ENCODE data around the gene PDILT.

PDILT gene

GRCh38 chr16:20388854-20389253, 15.7 kb downstream of the PDILT start:
- H3K9ac ChIP-seq (ENCODE audit: low read depth in 1 of 2, low read length in 2 of 2): no peak overlapping the region
- H3K27ac ChIP-seq (ENCODE audit: low read depth in 2 of 2, low read length in 2 of 2): no peak overlapping the region
- H3K27me3 ChIP-seq (ENCODE audit: control insufficient read depth in 2 of 2, insufficient read depth in 2 of 2, low read length in 2 of 2): no peaks in the 10 kb centered on the region
- H3K9me3 ChIP-seq (ENCODE audit: control insufficient read depth in 2 of 2, low read length in 2 of 2): no peaks in the 10 kb centered on the region
- H3K4me1 ChIP-seq (ENCODE audit: control insufficient read depth in 2 of 2, insufficient read depth in 2 of 2, low read length in 2 of 2): peaks cover 0 to 2% of the 10 kb centered on the region in 2 donors
- H3K36me3 ChIP-seq (ENCODE audit: control insufficient read depth in 2 of 2, insufficient read depth in 2 of 2, low read length in 2 of 2): no peaks in the 10 kb centered on the region
- H3K4me3 ChIP-seq (ENCODE audit: low read length in 2 of 2): no peak overlapping the region

GRCh38 chr16:20387978-20388377, 16.6 kb downstream of the PDILT start:
- no peak overlapping the region for H3K27ac ChIP-seq (ENCODE audit: low read depth in 2 of 2, low read length in 2 of 2)
- no peak overlapping the region for H3K4me3 ChIP-seq (ENCODE audit: low read length in 2 of 2)
- H3K9me3 ChIP-seq (ENCODE audit: control insufficient read depth in 2 of 2, low read length in 2 of 2): no peaks in the 10 kb centered on the region
- no peaks in the 10 kb centered on the region for H3K27me3 ChIP-seq (ENCODE audit: control insufficient read depth in 2 of 2, insufficient read depth in 2 of 2, low read length in 2 of 2)
- H3K4me1 ChIP-seq (ENCODE audit: control insufficient read depth in 2 of 2, insufficient read depth in 2 of 2, low read length in 2 of 2): no peaks in the 10 kb centered on the region
- H3K9ac ChIP-seq (ENCODE audit: low read depth in 1 of 2, low read length in 2 of 2): no peak overlapping the region
- H3K36me3 ChIP-seq (ENCODE audit: control insufficient read depth in 2 of 2, insufficient read depth in 2 of 2, low read length in 2 of 2): no peaks in the 10 kb centered on the region

DNA sequence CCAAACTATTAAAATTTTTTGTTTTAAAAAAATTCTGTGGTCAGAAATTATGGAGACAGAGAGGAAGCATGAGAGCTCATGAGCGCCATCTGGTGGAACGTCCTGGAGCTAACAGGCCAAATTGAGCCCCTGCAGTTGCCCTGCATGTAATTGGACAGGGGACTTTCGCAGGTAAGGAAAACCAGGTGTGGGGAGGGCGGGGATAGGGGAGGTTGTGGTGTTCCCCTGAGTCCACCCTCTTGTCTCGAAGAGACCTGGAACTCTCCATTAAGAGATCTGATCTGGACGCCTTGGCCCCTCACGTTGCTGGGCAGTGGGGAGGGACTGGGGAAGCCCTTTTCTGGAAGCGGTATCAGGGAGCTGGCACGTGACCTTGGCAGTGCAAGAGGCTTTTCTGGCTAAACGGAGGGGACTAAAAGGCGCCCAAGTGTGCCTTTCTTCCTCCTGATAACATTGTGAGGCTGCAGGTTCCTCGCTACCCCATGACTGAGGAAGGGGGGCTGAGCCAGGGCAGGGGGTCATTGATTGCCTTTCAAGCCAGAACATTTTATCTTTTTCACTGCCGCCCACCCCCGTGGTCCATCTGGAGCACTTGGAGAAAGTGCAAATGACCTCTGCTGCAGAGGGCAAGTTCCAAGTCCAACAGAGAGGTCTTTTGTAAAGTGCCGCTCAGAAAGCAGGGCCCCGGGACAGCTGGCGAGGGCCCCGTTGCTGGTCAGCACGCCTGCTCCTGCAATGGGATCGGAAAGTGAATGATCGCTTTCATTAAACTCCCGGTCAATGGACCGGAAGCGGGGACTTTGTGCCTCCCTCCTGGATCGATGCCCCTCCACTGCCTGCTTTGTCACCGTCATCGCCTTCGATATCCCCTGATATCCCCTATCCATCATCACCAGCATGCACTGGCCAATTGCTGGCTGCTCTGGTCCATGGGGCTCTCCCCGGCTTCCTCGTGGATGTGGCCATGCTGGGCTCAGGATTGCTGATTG, 18.4 kb downstream of the PDILT start:
- Histone ChIP-seq H3K36me3 (ENCODE audit: control insufficient read depth in 2 of 2, insufficient read depth in 2 of 2, low read length in 2 of 2) (no peaks in the 10 kb centered on the region), H3K27me3 (ENCODE audit: control insufficient read depth in 2 of 2, insufficient read depth in 2 of 2, low read length in 2 of 2) (no peaks in the 10 kb centered on the region), H3K27ac (ENCODE audit: low read depth in 2 of 2, low read length in 2 of 2) (no peak overlapping the region), H3K4me1 (ENCODE audit: control insufficient read depth in 2 of 2, insufficient read depth in 2 of 2, low read length in 2 of 2) (no peaks in the 10 kb centered on the region), H3K9me3 (ENCODE audit: control insufficient read depth in 2 of 2, low read length in 2 of 2) (no peaks in the 10 kb centered on the region), H3K4me3 (ENCODE audit: low read length in 2 of 2) (no peak overlapping the region), H3K9ac (ENCODE audit: low read depth in 1 of 2, low read length in 2 of 2) (no peak overlapping the region)

DNA sequence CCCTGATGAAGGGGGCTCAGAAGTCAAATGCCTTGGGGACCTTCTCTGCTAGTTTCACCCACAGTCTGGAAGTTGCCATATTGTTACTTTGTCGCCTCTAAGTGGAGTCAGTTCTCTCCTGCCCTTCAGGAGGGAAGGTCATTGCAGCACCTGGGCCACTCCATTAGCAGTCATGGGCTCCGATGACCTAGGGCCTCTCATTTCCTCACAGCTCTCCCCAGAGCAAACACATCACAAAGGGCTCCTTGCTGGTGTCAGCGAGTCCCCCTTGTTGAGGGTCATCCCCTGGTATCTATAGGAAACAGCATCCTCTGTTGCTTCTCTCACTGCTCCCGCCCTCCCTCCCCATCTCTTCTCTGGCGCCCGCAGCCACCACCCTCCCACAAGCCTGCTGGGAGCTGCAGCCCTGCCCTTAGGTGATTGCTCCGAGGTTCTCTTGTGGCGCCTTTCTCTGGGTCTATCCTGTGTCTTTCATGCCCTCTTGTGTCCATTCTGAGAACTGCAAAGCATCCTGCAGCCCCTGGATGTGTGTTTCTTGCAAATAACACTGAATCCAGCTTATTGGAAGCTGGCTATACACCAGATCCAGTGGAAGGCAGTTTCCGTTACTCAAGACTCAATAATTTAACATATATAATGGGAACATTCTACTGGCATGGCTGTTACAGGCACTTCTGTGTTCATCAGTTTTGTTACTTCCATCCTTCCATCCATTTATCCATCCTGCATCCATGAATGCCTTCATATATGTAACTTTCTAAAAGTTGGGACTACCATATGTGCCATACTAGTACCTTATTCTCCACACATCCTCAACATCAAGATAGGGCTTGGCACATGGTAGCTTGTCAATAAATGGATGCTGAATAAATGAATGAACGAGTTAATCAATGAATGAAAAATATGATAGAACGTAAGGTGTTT, 21.2 kb downstream of the PDILT start:
- no peaks in the 10 kb centered on the region for H3K4me1 ChIP-seq (ENCODE audit: control insufficient read depth in 2 of 2, insufficient read depth in 2 of 2, low read length in 2 of 2)
- no peaks in the 10 kb centered on the region for H3K36me3 ChIP-seq (ENCODE audit: control insufficient read depth in 2 of 2, insufficient read depth in 2 of 2, low read length in 2 of 2)
- H3K9ac ChIP-seq (ENCODE audit: low read depth in 1 of 2, low read length in 2 of 2): no peak overlapping the region
- H3K27ac ChIP-seq (ENCODE audit: low read depth in 2 of 2, low read length in 2 of 2): no peak overlapping the region
- no peaks in the 10 kb centered on the region for H3K9me3 ChIP-seq (ENCODE audit: control insufficient read depth in 2 of 2, low read length in 2 of 2)
- H3K4me3 ChIP-seq (ENCODE audit: low read length in 2 of 2): no peak overlapping the region
- H3K27me3 ChIP-seq (ENCODE audit: control insufficient read depth in 2 of 2, insufficient read depth in 2 of 2, low read length in 2 of 2): no peaks in the 10 kb centered on the region

DNA sequence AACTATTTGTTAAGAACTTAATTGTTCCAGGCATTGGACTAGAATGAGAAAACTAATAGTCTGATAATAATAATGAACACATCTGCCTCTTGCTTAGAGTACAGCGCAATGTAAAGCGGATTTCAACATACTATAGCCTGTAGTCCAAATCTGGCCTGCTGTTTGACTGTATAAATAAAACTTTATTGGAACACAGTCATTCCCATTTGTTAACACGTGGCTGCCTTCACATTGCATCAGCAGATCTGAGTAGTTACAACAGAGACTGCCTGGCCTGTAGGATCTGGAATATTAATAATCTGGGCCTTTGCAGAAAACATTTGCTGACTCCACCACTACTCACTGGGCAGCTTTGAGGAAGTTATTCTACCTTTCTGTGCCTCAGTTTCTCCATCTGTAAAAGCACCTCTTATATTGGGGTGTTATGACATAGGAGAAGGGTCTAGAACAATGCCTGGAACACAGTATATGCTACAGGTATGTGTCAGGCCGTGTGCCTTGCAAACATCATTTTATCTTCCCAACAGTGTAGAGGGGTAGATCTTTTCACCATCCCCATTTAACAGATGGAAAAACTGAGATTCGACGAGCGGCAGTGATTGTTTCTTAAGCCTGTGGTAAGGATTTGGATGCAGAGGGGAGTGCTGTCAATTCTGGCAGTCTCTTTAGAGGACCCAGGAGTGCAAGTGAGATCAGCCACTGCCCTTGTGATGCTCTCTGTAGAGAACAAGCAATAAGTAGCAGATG, 22.2 kb downstream of the PDILT start:
- Histone ChIP-seq H3K4me1 (ENCODE audit: control insufficient read depth in 2 of 2, insufficient read depth in 2 of 2, low read length in 2 of 2) (no peaks in the 10 kb centered on the region), H3K27me3 (ENCODE audit: control insufficient read depth in 2 of 2, insufficient read depth in 2 of 2, low read length in 2 of 2) (no peaks in the 10 kb centered on the region), H3K36me3 (ENCODE audit: control insufficient read depth in 2 of 2, insufficient read depth in 2 of 2, low read length in 2 of 2) (no peaks in the 10 kb centered on the region), H3K9me3 (ENCODE audit: control insufficient read depth in 2 of 2, low read length in 2 of 2) (no peaks in the 10 kb centered on the region), H3K9ac (ENCODE audit: low read depth in 1 of 2, low read length in 2 of 2) (no peak overlapping the region), H3K4me3 (ENCODE audit: low read length in 2 of 2) (no peak overlapping the region), H3K27ac (ENCODE audit: low read depth in 2 of 2, low read length in 2 of 2) (no peak overlapping the region)

DNA sequence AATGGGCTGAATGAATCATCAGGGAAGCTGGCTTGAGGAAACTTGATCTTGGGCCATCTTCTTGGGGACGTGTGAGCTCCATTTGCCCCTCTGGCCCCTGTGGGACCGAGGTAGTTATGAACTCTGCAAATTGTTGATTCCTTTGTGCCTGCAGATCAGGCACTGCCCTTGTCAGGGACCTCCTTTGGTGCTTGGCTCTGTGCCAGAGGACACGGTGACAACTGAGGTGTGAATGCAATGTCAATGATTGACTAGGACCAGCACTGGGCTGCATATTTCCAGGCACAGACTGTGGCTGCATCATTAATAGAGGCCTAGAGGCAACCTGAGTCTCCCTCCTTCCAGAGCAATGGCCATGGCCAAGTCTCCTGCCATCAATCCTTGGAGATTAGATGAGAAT, 23.8 kb downstream of the PDILT start:
- Histone ChIP-seq H3K9ac (ENCODE audit: low read depth in 1 of 2, low read length in 2 of 2) (no peak overlapping the region), H3K4me1 (ENCODE audit: control insufficient read depth in 2 of 2, insufficient read depth in 2 of 2, low read length in 2 of 2) (no peaks in the 10 kb centered on the region), H3K9me3 (ENCODE audit: control insufficient read depth in 2 of 2, low read length in 2 of 2) (no peaks in the 10 kb centered on the region), H3K36me3 (ENCODE audit: control insufficient read depth in 2 of 2, insufficient read depth in 2 of 2, low read length in 2 of 2) (no peaks in the 10 kb centered on the region), H3K27ac (ENCODE audit: low read depth in 2 of 2, low read length in 2 of 2) (no peak overlapping the region), H3K27me3 (ENCODE audit: control insufficient read depth in 2 of 2, insufficient read depth in 2 of 2, low read length in 2 of 2) (no peaks in the 10 kb centered on the region), H3K4me3 (ENCODE audit: low read length in 2 of 2) (no peak overlapping the region)

DNA sequence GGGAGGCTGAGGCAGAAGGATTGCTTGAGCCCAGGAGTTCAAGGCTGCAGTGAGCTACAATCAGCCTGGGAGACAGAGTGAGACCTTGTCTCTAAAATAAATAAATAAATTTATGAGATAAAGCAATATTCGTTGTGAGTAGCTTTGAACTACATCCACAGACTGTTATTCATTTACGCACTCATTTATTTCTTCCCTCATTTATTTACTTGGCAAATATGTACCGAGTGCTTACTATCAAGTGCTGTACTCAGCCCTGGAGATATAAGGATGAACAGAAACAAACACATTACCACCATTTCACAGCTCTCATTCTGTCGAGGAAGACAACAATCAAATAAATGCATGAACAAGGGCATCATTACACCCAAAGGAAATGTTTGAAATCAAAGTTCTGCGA, 27.4 kb downstream of the PDILT start:
- H3K4me1 ChIP-seq (ENCODE audit: control insufficient read depth in 2 of 2, insufficient read depth in 2 of 2, low read length in 2 of 2): no peaks in the 10 kb centered on the region

GRCh38 chr16:20372701-20373100, 31.8 kb downstream of the PDILT start:
- Histone ChIP-seq H3K4me1 (ENCODE audit: control insufficient read depth in 2 of 2, insufficient read depth in 2 of 2, low read length in 2 of 2) (no peaks in the 10 kb centered on the region), H3K27me3 (ENCODE audit: control insufficient read depth in 2 of 2, insufficient read depth in 2 of 2, low read length in 2 of 2) (peaks cover 3% of the 10 kb centered on the region in 2 donors), H3K9me3 (ENCODE audit: control insufficient read depth in 2 of 2, low read length in 2 of 2) (no peaks in the 10 kb centered on the region), H3K36me3 (ENCODE audit: control insufficient read depth in 2 of 2, insufficient read depth in 2 of 2, low read length in 2 of 2) (no peaks in the 10 kb centered on the region), H3K9ac (ENCODE audit: low read depth in 1 of 2, low read length in 2 of 2) (no peak overlapping the region), H3K27ac (ENCODE audit: low read depth in 2 of 2, low read length in 2 of 2) (no peak overlapping the region), H3K4me3 (ENCODE audit: low read length in 2 of 2) (no peak overlapping the region)

More for the DNA sequence above, 27.4 kb downstream of the PDILT start:
- H3K27me3 ChIP-seq (ENCODE audit: control insufficient read depth in 2 of 2, insufficient read depth in 2 of 2, low read length in 2 of 2): no peaks in the 10 kb centered on the region
- H3K36me3 ChIP-seq (ENCODE audit: control insufficient read depth in 2 of 2, insufficient read depth in 2 of 2, low read length in 2 of 2): no peaks in the 10 kb centered on the region
- H3K4me3 ChIP-seq (ENCODE audit: low read length in 2 of 2): no peak overlapping the region
- H3K9me3 ChIP-seq (ENCODE audit: control insufficient read depth in 2 of 2, low read length in 2 of 2): no peaks in the 10 kb centered on the region
- no peak overlapping the region for H3K27ac ChIP-seq (ENCODE audit: low read depth in 2 of 2, low read length in 2 of 2)
- no peak overlapping the region for H3K9ac ChIP-seq (ENCODE audit: low read depth in 1 of 2, low read length in 2 of 2)

DNA sequence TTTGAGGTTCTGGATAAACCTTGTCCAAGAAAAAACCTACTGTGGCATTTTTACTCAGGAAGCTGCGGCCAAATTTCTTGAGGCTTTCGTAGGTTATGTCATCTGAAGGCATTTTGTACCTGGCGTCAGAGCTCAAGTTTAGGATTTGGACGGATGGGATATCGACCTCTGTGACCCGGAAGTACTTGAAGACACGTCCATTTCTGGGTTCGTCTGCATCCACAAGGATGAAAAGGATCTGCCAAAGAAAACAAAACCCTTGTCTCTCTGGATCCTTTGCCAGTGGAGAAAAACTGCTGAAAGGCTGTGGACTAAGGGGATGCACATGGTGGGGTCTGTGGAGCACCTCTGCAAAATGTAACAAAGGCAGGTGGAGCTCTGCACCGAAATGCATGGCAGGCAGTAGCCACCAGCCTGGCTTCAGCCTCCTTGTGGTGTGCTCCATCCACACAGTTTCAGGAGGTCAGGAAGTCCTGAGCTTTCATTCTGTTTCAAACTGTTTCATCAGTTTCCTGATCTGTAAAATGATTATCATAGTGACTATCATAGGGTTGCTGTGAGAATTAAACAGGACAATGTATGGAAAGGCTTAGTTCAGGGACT, 35.0 kb downstream of the PDILT start:
- Histone ChIP-seq H3K36me3 (ENCODE audit: control insufficient read depth in 2 of 2, insufficient read depth in 2 of 2, low read length in 2 of 2) (no peaks in the 10 kb centered on the region), H3K27me3 (ENCODE audit: control insufficient read depth in 2 of 2, insufficient read depth in 2 of 2, low read length in 2 of 2) (peaks cover 3 to 4% of the 10 kb centered on the region in 2 donors), H3K9me3 (ENCODE audit: control insufficient read depth in 2 of 2, low read length in 2 of 2) (no peaks in the 10 kb centered on the region), H3K9ac (ENCODE audit: low read depth in 1 of 2, low read length in 2 of 2) (no peak overlapping the region), H3K4me1 (ENCODE audit: control insufficient read depth in 2 of 2, insufficient read depth in 2 of 2, low read length in 2 of 2) (no peaks in the 10 kb centered on the region), H3K27ac (ENCODE audit: low read depth in 2 of 2, low read length in 2 of 2) (no peak overlapping the region), H3K4me3 (ENCODE audit: low read length in 2 of 2) (no peak overlapping the region)
